GM19324 (cell line): ENCODE measurements around the gene ZFHX3.
"Not testable (repeated sequence)": the region's sequence is repeated elsewhere in the genome, so short reads cannot be mapped to it uniquely, and the experiment has no call there.

Source experiments
- ATAC-seq: cut with Tn5 transposase; IDR thresholded peaks from one replicate; pipeline ENCODE4 v1.9.1; 2021; ENCODE audit warnings: mild to moderate bottlenecking, moderate library complexity; ENCODE audit not compliant: unreplicated experiment, low FRiP score

ZFHX3 gene

GRCh38 chr16:73025151-73025855 lies 22.6 kb downstream of the ZFHX3 start:
- ATAC-seq: no peak

- no peak for ATAC-seq
These were observed 23.3 kb downstream of the ZFHX3 start for GRCh38 chr16:73024571-73025105.

GRCh38 chr16:73023752-73024570 lies 24.0 kb downstream of the ZFHX3 start:
- ATAC-seq: no peak

GRCh38 chr16:73023320-73023719 lies 24.6 kb downstream of the ZFHX3 start:
- no peak for ATAC-seq

GRCh38 chr16:73022534-73022933 lies 25.4 kb downstream of the ZFHX3 start:
- ATAC-seq: no peak

- no peak for ATAC-seq
These were observed 25.9 kb downstream of the ZFHX3 start for GRCh38 chr16:73021866-73022495.

- no peak for ATAC-seq
These were observed 27.5 kb downstream of the ZFHX3 start for GRCh38 chr16:73020409-73020884.

GRCh38 chr16:73019457-73020362 lies 28.2 kb downstream of the ZFHX3 start:
- ATAC-seq: no peak

- no peak for ATAC-seq
These were observed 29.0 kb downstream of the ZFHX3 start for GRCh38 chr16:73018821-73019456.

GRCh38 chr16:73017321-73017720 lies 30.6 kb downstream of the ZFHX3 start:
- ATAC-seq: no peak

- peak; percentile 36 for ATAC-seq
These were observed 31.5 kb downstream of the ZFHX3 start for GRCh38 chr16:73016488-73016830.

- peak; percentile 84 for ATAC-seq
These were observed 32.1 kb downstream of the ZFHX3 start for GRCh38 chr16:73015612-73016487.

- no peak for ATAC-seq
These were observed 33.2 kb downstream of the ZFHX3 start for GRCh38 chr16:73014768-73015167.

- no peak for ATAC-seq
These were observed 34.0 kb downstream of the ZFHX3 start for GRCh38 chr16:73013974-73014373.

- no peak for ATAC-seq
These were observed 35.6 kb downstream of the ZFHX3 start for GRCh38 chr16:73012341-73012740.

- ATAC-seq: no peak
These were observed 36.0 kb downstream of the ZFHX3 start for GRCh38 chr16:73011926-73012325.

- ATAC-seq: no peak
These were observed 37.7 kb downstream of the ZFHX3 start for GRCh38 chr16:73010150-73010676.

- ATAC-seq: not testable (repeated sequence)
These were observed 38.2 kb downstream of the ZFHX3 start for GRCh38 chr16:73009710-73010109.
